Body of pancreas (tissue), 4 donors: Measurements from ENCODE around the gene SBF2. TPM values are rescaled to one million over a fixed set of nuclear protein-coding genes. Genes with fewer than 3 reads are reported as not detected.

Experiments used
- ATAC-seq: fragments of 150-250 bp; one replicate; pipeline ENCODE4 v1.9.1; 2016
- DNase-seq, 4 donors: peaks; one replicate each; pipeline ENCODE4 v3.0.0-alpha.2; 2019
- H3K27ac ChIP-seq, 4 donors: fragments of 200-600 bp; sonication (generic); 1 replicate in 3 of 4; 2 replicates in 1 of 4; pipeline versions ENCODE4 v1.5.1 to v1.6.1; 2016 to 2019; ENCODE audit warnings: mild to moderate bottlenecking in 1 of 4, mixed read lengths in 1 of 4, moderate library complexity in 1 of 4
- H3K27me3 ChIP-seq, 2 donors: fragments of 200-600 bp; sonication (generic); one replicate each; pipeline ENCODE4 v1.6.0; 2016; ENCODE audit warnings: mild to moderate bottlenecking in 1 of 2
- H3K36me3 ChIP-seq, 2 donors: fragments of 200-600 bp; sonication (generic); replicated peaks in 1 of 2; 2 replicates each; pipeline ENCODE4 v1.5.1; 2016; ENCODE audit warnings: low read depth in 2 of 2; ENCODE audit not compliant: insufficient read depth in 1 of 2
- H3K4me1 ChIP-seq: fragments of 200-600 bp; sonication (generic); one replicate; pipeline ENCODE4 v1.6.0; 2016
- H3K4me3 ChIP-seq, 2 donors: fragments of 200-600 bp; sonication (generic); 1 replicate in 1 of 2; 2 replicates in 1 of 2; pipeline ENCODE4 v1.5.1; 2016 to 2019
- H3K9me3 ChIP-seq, 3 donors: fragments of 200-600 bp; sonication (generic); 1 replicate in 2 of 3; 2 replicates in 1 of 3; pipeline ENCODE4 v1.5.1; 2016
- POLR2A ChIP-seq, 3 donors: fragments of 450-650 bp; IDR thresholded peaks; one replicate each; pipeline ENCODE4 v1.6.1; 2016; ENCODE audit warnings: antibody characterized with exemption in 3 of 3, mild to moderate bottlenecking in 2 of 3
- WGBS, 2 donors: methylation state at CpG; one replicate each; pipeline ENCODE4 v1.1.5; 2017; 5-methylcytosine and 5-hydroxymethylcytosine counted together
- intact Hi-C: fragments of 100-400 bp; cut with DNase I; formaldehyde crosslinking; loops from one replicate; pipeline ENCODE4 v1.15.1; 2023
- total RNA-seq, 2 donors: library from RNA; depleted of rRNA; stranded (reverse); fragments of >200 nt; gene quantifications; one replicate each; pipeline ENCODE4 v1.1.0, GENCODE V29; 2016
- TF ChIP-seq, protein P1 (sequence below), 7 experiments: fragments of 450-650 bp in 4 of 7; fragments of 200-600 bp in 3 of 7; sonication (generic) in 3 of 7; IDR thresholded peaks; one replicate each; pipeline ENCODE4 v1.5.1; 2016 to 2019; ENCODE audit warnings: antibody characterized with exemption in 7 of 7

SBF2 gene
- total RNA-seq, 2 donors from 2014 or later: 23.6 to 38.9 TPM

DNA sequence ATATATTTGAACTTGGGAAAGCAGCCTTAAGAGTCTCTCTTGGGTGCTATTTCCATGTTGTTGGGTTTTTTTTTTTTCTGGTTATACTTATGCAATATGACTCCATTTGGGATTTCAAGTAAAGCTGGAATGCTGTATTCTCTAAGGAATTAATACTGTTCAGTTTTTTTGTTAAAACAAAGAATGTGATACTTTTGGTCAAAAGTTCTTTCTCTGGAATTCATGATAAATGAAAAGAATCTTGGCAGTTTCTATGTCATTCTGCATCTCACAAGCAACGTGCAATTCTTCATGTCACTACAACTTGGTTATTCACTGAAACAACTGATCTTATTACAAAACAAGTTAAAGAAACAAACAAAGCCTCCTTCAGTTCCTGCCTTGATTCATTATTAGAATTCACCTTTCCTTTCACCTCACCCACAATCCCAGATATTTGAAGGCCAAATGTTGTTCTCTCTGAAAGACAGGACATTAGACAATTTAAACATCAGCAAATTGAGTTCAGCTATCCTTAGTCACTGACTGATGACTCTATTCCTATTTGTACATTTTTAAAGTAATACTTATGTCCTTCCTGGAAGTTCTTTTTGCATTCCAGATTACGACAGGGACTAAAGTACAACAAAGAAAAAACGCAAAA lies 176.2 kb downstream of the SBF2 start:
- H3K27ac ChIP-seq: peak overlapping the region in 1 of 4 donors; percentile 14
- no peaks in the 10 kb centered on the region for H3K27me3 ChIP-seq
- H3K9me3 ChIP-seq: no peaks in the 10 kb centered on the region
- WGBS, 2 donors: 75 to 77% methylated on average over 3 of the region's 3 CpGs
- DNase-seq: no peak
- H3K4me1 ChIP-seq: no peaks in the 10 kb centered on the region
- no peak for ATAC-seq
- intact Hi-C loops: no loop called here
- H3K36me3 ChIP-seq: no peaks in the 10 kb centered on the region
- H3K4me3 ChIP-seq: no peak overlapping the region
- TF ChIP-seq, protein P1, sequence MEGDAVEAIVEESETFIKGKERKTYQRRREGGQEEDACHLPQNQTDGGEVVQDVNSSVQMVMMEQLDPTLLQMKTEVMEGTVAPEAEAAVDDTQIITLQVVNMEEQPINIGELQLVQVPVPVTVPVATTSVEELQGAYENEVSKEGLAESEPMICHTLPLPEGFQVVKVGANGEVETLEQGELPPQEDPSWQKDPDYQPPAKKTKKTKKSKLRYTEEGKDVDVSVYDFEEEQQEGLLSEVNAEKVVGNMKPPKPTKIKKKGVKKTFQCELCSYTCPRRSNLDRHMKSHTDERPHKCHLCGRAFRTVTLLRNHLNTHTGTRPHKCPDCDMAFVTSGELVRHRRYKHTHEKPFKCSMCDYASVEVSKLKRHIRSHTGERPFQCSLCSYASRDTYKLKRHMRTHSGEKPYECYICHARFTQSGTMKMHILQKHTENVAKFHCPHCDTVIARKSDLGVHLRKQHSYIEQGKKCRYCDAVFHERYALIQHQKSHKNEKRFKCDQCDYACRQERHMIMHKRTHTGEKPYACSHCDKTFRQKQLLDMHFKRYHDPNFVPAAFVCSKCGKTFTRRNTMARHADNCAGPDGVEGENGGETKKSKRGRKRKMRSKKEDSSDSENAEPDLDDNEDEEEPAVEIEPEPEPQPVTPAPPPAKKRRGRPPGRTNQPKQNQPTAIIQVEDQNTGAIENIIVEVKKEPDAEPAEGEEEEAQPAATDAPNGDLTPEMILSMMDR (IDR thresholded peaks at IDR 0.05): no peak
- no peak for TF ChIP-seq POLR2A (IDR thresholded peaks at IDR 0.05)

DNA sequence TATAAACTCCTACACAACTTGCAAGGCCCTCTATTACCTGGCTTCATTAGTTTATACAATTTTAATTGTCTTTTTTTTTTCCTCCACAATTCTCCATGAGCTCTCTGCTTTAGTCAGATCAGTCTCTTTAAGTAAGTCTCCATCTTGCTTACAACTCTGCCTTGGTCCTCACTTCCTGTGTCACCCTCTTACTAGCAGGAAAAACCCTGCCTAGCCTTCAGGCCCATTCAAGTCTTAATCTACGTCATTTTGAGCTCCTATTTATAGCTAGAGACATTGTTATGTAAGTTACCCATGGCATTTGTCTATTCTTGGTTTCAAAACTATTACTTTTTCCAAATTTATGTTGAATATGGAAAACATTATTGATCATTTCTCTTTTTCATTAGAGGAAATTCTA lies 177.4 kb downstream of the SBF2 start:
- no peak for ATAC-seq

DNA sequence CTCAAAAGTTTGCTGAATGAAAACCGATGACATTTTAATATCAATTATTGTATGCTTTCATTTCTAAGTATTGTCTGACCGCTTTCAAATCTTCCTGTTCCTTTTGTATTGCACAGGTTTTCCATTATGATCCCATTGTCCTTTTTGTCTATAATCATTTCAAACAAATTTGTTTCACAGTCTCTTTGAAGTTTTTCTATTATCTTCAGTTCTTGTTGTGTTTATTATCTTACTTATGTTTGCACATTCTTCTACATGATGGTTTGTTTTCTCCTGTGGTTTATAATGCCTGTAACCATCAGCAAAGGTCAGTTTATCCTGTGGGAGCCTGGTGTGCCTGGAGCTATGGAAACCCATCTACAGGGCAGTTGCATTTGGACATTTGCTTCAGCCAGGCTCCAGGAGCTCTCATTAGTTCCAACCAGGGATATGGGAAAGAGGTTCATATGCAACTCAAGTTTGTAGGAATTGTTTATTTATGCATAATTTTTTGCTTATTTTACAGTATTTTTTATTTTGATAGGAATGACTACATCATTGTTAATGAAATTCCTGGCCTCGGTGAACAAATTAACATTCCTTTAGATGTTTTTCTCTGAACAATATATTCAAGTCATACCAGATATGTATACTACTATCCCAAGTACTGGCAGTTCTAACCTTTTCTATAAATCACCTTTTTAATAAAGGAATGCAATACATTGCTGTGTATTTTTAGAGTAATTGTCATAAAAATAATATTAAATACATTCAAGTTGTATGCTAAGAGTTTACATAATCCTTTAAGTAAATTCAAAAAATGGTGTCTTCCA lies 179.2 kb downstream of the SBF2 start:
- no peaks in the 10 kb centered on the region for H3K36me3 ChIP-seq
- no peak for TF ChIP-seq POLR2A (IDR thresholded peaks at IDR 0.05)
- TF ChIP-seq, protein P1 (IDR thresholded peaks at IDR 0.05): no peak
- WGBS, 2 donors: 87 to 89% methylated on average over 3 of the region's 3 CpGs
- no peaks in the 10 kb centered on the region for H3K4me1 ChIP-seq
- no peaks in the 10 kb centered on the region for H3K9me3 ChIP-seq
- H3K27ac ChIP-seq: no peak overlapping the region
- no peaks in the 10 kb centered on the region for H3K27me3 ChIP-seq
- no peak overlapping the region for H3K4me3 ChIP-seq
- ATAC-seq (no peak), DNase-seq (no peak)
- intact Hi-C loops: no loop called here

More for the DNA sequence above, 177.4 kb downstream of the SBF2 start:
- Histone ChIP-seq H3K9me3 (no peaks in the 10 kb centered on the region), H3K27ac (no peak overlapping the region), H3K4me1 (no peaks in the 10 kb centered on the region), H3K36me3 (no peaks in the 10 kb centered on the region), H3K4me3 (no peak overlapping the region), H3K27me3 (no peaks in the 10 kb centered on the region)
- TF ChIP-seq, protein P1 (IDR thresholded peaks at IDR 0.05): no peak
- no peak for TF ChIP-seq POLR2A (IDR thresholded peaks at IDR 0.05)
- DNase-seq: no peak
- intact Hi-C loops: no loop called here
- 60 to 87% methylated on average over 1 of the region's 1 CpG for WGBS, 2 donors

DNA sequence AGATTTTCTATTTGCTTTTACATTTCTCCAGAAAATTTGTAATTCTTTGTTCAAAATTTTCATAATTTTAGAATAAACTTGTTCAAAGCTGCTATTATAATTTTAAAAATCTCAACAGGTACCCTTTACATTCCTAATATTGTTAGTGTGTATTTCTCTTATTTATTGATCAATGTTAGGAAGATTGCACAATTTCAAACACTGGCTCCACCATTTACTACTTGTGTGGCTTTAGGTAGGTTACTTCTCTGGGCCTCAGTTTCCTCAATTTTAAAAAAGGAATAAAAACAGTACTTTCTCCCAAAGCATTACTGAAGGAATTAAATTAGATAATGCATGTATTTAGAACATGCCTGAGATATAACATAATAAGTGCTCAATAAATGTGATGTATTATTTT lies 180.2 kb downstream of the SBF2 start:
- Histone ChIP-seq H3K4me3 (no peak overlapping the region), H3K9me3 (no peaks in the 10 kb centered on the region), H3K27me3 (no peaks in the 10 kb centered on the region), H3K27ac (no peak overlapping the region), H3K4me1 (no peaks in the 10 kb centered on the region), H3K36me3 (no peaks in the 10 kb centered on the region)
- TF ChIP-seq, protein P1 (IDR thresholded peaks at IDR 0.05): no peak
- no peak for TF ChIP-seq POLR2A (IDR thresholded peaks at IDR 0.05)
- ATAC-seq: no peak
- intact Hi-C loops: no loop called here
- DNase-seq: no peak
